ENCODE data around the gene AS3MT.

DNA sequence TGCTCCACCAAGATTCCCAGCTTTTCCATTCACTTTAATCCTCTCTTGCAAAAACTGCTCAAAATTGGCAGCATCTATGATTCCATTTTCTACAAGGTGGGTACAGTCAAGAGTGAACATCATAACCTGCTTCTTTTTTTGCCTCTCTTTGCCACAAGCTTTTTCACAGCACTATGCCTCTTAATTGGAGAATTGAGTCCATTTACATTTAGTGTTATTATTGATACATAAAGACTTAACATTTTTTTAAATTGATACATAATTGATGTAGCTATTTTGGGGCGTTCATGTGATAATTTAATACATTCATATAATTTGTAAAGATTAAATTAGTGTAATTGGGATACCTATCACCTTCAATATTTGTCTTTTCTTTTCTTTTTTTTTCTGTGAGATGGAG, 18.8 kb downstream of the AS3MT start:
- TF ChIP-seq, protein P1, sequence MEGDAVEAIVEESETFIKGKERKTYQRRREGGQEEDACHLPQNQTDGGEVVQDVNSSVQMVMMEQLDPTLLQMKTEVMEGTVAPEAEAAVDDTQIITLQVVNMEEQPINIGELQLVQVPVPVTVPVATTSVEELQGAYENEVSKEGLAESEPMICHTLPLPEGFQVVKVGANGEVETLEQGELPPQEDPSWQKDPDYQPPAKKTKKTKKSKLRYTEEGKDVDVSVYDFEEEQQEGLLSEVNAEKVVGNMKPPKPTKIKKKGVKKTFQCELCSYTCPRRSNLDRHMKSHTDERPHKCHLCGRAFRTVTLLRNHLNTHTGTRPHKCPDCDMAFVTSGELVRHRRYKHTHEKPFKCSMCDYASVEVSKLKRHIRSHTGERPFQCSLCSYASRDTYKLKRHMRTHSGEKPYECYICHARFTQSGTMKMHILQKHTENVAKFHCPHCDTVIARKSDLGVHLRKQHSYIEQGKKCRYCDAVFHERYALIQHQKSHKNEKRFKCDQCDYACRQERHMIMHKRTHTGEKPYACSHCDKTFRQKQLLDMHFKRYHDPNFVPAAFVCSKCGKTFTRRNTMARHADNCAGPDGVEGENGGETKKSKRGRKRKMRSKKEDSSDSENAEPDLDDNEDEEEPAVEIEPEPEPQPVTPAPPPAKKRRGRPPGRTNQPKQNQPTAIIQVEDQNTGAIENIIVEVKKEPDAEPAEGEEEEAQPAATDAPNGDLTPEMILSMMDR (IDR thresholded peaks at IDR 0.05; ENCODE audit: borderline replicate concordance, extremely low read depth, low read length, poor library complexity, severe bottlenecking) = no peak
- no peak for TF ChIP-seq EZH2 (IDR thresholded peaks at IDR 0.05; ENCODE audit: borderline replicate concordance, low read depth, low read length, severe bottlenecking)
